GM19438 (cell line): Measurements from ENCODE around the gene FAM227B.
"Not testable (repeated sequence)": the region's sequence is repeated elsewhere in the genome, so short reads cannot be mapped to it uniquely, and the experiment has no call there.

Experiments used
- ATAC-seq: cut with Tn5 transposase; IDR thresholded peaks from one replicate; pipeline ENCODE4 v1.9.1; 2021; ENCODE audit warnings: low read depth; ENCODE audit not compliant: unreplicated experiment

The FAM227B gene

DNA sequence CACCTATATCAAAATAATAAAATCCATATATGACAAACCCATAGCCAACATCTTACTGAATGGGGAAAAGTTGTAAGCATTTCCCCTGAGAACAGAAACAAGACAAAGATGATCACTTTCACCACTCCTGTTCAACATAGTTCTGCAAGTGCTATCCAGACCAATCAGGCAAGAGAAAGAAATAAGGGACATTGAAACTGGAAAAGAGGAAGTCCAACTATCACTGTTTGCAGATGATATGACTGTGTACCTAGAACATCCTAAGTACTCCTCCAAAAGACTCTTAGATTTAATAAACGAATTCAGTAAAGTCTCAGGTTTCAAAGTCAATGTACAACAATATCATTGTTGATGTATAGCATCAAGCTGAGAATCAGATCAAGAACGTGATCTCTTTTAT lies 233.1 kb downstream of the FAM227B start:
- no peak for ATAC-seq

DNA sequence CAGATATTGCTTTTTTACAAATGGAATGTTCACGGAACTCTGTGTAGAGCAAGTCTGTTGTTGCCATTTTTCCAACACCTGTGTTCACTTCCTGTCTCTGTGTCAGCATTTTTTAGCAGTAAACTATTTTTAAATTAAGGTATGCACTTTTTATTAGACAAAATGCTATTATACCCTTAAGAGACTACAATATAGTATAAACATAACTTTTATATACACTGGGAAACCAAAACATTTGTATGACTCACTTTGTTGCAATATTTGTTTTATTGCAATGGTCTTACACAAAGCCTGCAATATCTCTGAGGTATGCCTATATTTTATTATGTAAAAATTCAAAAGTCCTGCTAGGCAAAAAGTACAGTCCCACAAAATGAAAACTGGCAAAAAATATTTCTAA lies 237.4 kb downstream of the FAM227B start:
- ATAC-seq = no peak

DNA sequence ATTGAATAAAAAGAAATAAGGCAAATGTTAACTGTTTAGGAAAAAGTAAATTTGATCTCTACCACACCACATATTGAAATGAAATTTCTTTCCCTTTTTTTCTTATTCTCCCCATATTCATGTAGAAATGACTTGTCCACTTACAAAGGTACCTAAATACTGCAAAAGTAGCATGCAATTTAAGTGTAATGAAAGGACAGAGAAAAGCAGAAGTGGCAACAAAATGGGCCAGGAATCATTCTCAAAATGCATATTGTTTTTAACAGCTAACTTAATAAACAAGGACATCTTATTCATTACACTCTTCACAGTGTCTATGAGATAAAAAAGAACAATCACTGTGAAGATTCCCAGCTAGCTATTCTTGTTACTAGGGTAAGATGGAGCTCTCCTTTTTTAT lies 238.2 kb downstream of the FAM227B start:
- ATAC-seq = no peak

DNA sequence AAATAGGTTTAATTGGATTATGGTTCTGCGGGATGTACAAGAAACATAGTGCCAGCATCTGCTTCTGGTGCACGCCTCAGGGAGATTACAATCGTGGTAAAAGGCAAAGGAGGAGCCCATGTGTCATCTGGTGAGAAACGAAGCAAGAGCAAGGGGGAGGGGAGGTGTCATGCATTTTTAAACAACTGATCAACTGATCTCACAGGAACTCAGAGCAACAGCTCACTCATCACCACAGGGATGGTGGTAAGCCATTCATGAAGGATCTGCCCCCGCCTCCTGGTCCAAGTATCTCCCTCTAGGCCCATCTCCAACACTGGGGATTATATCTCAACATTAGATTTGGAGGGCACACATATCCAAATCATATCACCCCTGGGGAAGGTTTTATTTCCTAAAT lies 239.7 kb downstream of the FAM227B start:
- ATAC-seq = no peak

DNA sequence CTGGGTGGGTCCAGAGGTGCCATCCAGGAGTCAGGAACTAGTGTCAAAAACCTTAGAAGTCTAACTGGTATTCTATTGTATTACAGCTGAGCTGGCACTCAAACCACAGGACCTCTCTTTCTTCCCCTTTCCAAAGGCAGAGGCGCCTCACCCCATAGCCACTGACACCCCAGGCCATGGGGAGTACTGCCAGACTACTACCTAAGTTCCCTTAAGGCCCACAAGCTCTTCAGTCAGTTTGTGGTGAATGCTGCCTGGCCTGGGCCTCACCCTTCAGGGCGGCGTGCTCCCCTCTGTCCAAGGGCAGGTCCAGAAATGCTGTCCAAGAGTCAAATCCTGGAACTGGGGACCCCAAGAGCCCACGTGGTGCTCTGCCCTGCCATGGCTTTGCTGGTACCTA lies 240.6 kb downstream of the FAM227B start:
- no peak for ATAC-seq

DNA sequence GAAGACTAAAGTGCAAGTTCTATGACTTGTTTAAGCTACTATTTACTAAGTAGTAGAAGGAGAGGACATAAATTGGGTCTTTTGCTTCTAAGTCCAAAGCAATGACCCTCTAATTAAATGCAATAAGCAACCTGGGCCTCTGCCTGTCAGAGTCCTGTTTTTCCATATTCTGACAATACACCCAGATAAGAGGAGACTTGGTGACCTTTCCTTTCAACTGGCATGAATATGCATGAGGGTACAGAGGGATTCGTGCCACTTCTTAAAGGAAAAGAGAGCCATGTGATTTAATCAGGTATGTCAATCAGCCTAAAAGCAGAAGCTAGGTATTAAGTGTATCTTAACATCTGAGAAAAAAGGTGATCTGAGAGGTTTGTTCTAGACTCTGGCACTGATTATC lies 248.3 kb downstream of the FAM227B start:
- no peak for ATAC-seq

DNA sequence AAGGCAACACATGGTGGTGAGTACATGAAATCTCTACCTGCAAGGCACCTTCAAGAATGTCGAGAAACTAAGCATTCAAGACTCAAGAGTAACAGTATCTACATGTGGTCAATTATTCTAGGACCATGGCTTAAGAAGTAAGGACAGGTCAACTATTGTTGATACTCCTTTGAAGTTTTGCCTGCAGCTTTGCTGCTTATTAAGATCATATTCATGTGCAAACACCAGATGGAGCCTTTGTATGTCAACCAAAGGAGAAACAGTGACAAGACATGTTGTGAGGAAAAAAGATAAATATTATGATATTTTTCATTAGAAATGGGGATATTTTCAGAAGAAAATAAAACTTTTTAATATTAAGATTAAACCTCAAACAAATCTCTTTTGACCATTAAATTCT lies 249.8 kb downstream of the FAM227B start:
- ATAC-seq = no peak

DNA sequence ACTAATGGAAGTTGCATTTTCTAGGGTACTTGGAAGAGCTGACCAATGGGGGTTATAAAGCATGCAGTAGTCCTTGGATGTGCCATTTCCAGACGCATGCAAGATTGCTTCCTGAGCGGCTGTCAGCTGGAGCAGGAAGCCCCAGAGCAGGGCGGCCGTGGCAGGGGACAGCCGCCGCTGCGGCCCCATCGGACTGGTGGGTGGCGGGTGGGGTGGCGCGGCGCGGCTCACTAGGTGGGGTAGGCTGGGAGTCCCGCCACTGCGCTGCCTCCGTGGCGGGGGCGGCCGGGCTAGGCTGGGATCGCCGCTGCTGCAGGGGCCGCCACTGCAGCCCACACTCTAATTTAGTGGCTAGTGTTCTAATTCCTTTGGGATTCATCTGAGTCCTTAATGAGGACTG lies 254.1 kb downstream of the FAM227B start:
- ATAC-seq = no peak

DNA sequence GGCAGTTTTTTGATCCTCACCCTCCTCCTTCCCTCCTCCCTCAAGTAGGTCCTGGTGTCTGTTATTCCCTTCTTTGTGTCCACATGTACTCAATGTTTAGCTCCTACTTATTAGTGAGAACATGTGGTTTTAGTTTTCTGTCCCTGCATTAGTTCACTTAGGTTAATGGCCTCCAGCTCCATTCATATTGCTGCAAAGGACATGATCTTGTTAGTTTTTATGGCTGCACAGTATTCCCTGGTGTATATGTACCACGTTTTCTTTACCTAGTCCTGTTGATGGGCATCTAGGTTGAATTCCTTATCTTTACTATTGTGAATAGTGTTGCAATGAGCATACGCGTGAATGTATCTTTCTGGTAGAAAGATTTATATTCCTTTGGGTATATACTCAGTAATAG lies 259.2 kb downstream of the FAM227B start:
- ATAC-seq = no peak

DNA sequence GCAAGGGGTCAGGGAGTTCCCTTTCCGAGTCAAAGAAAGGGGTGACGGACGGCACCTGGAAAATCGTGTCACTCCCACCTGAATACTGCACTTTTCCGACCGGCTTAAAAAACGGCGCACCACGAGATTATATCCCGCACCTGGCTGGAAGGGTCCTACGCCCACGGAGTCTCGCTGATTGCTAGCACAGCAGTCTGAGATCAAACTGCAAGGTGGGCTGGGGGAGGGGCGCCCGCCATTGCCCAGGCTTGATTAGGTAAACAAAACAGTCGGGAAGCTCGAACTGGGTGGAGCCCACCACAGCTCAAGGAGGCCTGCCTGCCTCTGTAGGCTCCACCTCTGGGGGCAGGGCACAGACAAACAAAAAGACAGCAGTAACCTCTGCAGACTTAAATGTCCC lies 266.2 kb downstream of the FAM227B start:
- ATAC-seq = not testable (repeated sequence)

DNA sequence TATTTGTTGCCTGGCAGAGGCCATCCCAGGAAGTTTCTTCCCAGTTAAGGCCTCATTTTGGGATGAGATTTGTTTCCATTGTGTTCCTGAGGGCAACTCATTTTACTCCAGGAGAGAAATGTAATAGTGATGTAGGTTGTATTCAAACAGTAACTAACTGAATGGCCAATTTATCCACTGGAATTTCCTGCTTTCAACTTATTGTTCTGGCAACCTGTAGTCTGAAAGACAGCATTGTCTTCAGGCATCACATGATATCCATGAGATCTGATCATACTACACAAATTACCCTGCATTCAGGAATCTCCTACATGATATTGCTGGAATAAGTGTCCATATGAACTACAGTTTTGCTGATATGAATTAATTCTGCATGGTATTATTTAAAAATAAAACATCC lies 277.1 kb downstream of the FAM227B start:
- ATAC-seq = no peak

DNA sequence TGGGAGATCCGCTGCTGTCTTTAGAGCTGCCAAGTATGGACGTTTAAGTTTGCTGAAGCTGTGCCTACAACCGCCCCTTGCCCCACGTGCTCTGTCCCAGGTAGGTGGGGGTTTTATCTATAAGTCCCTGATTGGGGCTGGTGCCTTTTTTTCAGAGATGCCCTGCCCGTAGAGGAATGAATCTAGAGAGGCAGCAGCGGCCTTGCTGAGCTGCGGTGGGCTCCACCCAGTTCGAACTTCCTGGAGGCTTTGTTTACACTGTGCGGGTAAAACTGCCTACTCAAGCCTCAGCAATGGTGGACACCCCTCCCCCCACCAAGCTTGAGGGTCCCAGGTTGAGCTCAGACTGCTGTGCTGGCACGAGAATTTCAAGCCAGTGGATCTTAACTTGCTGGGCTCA lies 281.0 kb downstream of the FAM227B start:
- ATAC-seq = no peak

DNA sequence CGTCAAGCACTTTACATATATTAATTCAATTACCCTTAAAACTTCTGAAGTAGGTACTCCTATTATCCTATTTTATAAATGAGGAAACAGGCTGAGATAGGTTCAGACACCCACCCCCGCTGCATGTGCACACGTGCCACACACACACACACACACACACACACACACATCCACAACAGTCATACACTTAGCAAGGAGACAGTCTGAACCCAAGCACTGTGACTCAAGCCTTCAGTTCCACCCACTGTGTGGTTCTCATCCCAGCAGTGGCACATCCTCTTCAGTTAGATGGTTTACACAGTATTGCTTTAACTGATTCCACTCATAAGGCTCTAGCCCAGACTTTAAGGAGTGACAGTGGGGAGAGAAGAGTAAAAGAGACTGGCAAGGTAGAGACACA lies 288.7 kb downstream of the FAM227B start:
- ATAC-seq = no peak

DNA sequence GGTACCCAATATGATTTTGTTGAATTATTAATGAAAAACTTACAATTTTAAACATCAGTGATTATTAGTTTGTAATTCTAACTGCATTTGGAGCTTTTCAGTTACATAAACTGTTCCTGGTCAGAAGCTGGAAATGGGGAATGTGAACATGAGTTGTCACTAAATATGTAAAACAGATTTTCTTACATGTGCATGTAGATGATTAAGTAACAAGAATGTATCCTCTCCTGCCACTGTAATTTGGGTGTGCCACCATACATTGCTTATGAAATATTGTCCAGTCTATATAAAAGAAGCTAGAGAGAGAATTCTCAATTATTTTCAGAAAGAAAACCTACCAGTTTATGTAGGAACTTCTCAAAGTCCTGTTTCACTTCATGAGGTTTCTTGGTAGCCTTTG lies 289.2 kb downstream of the FAM227B start:
- no peak for ATAC-seq

DNA sequence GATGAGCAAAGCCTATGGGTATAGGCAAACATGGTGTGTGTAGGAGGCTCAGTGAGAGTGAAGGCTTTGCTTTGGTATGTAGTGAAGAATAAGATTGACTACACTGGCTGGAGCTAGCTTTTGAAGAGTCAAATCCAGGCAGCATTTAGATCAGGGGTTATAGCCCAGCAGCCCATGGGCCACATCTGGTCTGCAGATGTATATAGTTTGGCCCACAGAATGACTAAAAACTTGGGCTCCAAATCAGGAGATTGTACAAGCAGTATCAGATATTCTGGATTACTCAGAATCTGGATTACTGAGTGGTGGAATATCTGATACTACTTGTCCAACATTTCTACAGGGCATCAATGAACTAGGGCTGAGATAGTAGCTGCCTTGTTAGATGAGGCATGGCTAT lies 290.5 kb downstream of the FAM227B start:
- no peak for ATAC-seq

DNA sequence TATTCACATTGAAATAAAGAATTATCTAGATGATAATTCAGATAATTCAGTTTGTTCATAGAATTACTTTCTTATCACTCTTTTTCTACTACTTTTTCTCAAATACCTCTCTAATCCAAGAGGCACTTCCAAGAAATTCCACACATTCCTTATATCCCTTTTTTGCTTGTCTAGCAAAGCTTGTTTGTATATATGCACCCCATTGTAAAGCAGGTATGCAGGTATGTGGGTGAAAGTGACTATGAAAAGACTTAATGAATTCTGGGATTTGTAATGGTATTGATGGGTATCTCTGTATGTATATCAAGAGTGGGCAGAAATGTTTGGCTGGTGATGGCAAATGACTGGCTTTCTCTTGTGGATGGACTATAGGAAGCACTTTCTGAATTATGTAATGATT lies 291.7 kb downstream of the FAM227B start:
- ATAC-seq = no peak

DNA sequence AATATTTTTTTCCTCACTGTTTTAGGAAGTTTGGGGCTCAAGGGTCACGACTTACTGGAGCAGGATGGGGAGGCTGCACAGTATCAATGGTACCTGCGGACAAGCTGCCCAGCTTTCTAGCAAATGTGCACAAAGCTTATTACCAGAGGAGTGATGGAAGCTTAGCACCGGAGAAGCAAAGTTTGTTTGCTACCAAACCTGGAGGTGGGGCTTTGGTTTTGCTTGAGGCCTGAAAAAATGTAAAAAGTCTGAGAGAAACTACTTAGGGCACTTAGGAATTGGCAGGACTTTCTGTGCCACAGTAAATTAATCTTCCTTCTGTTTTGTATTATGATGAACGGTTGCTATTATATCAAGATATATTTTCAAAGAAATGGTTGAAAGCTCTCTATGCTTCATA lies 292.7 kb downstream of the FAM227B start:
- no peak for ATAC-seq

DNA sequence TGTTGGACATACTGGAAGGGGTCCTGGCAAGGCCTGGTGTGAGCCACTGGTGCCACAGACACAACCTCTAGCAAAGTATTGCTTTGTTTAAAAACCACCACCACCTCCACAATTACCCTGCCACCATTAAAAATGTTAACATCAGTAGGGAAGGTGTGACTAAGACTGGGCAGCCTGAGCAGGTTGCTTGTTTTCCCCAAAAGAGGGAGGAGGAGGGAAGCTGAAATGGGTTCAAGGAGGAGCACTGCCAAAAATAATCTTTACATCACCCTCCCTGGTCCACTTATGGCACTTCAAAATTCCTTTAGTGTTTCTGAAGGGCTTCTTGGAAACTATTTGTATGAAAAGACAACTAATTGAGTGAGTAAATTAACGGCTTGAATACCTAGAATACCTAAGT lies 297.4 kb downstream of the FAM227B start:
- no peak for ATAC-seq

DNA sequence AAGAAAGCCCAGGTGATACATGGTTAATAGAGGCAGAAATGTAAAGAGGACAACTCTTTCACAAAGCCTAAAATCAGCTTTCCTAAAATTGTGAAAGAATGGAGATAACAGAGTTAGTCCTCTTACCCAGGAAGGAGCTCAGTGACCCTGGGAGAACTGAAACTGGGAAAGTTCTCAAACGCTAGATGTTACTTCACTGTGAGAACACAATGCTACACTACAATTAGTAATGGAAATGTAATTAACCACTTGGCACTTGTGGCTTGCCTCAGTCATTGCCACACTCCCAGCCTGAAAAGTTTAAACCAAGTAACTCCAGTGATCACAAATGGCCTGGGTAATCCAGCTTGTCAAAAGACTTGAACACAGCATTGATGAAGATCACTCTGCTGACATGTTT lies 300.3 kb downstream of the FAM227B start:
- ATAC-seq = no peak

DNA sequence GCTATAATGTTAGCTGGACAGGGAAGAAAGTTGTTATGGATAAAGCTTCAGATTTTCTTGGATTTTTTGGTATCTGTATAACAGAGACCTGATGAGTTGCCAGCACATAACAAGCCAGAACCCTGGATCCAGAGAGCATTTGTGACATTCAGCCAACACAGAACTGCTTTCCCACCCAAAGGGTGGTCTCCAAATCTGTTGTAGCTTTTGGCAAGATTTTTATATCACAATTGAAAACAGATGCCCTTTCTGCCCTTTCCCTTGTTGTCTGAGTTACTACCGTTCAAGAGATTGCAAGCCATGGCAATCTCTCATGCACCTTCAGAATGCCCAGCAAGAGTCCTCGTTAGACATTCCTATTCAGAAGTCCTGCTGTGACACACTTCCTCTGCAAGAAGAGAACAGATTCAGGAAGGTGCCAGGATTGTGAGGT lies 305.2 kb downstream of the FAM227B start:
- ATAC-seq = no peak

DNA sequence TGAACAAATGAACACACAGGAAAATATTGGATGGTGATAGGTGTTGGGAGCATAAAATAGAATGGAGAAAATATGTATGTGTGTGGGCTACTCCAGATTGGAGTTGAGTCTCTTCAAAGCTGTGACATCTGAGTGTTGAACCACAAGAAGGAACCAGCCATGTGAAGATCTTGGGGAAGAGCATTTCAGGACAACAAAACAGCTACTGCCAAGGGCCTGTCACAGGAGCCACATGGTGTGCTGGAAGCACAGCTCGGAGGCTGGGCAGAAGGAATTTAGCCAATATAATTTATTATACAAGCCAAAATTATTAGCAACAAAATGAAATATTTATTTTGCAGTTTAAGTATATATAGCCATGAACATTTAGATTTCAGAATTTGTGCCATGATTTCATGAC lies 305.9 kb downstream of the FAM227B start:
- no peak for ATAC-seq

DNA sequence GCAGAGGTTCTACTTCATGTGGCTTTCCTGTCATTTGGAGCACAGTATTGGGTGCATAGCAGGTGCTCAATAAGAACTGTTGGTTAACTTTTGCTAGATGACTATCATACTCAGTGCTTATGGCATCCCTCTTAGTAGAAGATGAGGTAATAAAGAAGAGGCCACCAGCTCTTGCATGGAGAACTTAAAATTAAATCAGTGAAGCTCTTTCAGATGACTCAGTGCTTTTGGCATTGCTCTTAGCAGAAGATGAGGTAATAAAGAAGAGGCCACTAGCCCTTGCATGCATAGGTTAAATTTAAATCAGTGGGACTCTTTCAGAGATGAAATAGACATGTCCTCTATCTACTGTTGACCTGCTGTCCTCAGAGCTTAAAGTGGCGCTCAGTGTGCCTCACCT lies 307.0 kb downstream of the FAM227B start:
- no peak for ATAC-seq

DNA sequence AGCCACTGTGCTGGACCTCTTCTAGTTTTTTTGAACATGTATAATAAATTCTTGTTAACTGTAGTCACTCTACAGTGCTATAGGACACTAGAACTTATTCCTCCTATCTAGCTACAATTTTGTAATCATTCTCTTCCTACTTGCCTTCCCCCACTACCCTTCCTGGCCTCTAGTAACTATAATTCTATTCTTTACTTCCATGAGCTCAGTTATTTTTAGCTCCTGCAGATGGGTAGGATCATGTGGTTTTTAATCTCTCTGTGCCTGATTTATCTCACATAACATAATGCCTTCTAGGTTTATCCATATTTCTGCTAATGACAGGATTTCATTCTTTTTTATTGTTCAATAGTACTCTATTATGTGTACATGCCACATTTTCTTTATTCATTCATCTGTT lies 310.7 kb downstream of the FAM227B start:
- no peak for ATAC-seq

DNA sequence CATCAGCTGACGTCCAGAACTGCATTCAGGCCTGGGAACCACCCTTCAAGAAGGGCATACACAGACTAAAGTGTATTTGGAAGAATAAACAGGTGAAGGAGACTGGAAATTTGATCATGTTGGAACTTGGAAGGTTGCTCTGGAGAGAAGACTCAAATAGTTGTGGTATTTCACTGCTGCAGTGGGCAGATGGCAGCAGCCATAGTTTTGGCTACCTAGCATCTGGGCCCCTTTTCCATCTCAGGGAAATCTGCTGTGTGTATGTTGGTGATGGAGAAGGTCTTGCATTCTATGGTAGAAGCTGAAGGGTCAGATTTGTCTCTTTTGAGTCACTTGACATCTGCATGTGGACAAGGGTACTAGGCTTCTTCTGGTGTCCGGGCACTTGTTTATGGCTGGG lies 311.9 kb downstream of the FAM227B start:
- no peak for ATAC-seq
